ENCODE data around the gene PCDHGC4.

PCDHGC4 gene

DNA sequence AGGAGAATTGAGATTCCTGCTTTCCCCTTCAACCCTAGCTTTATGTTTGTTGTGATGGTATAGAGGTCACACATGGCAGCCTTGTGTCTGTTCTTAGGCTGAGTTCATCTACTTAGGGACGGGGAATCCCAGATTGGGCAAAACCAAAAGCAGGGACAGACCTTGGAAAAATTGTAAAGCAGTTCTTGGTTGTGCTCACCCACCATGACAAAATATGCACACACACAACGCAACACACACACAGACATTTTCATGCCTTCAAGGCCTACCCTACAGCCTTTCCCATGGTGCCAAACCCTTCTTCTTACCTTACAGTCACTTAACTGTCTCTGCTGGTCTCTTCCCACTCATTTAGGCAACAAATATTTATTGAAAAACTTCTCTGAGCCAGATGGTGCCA lies 18.9 kb downstream of the PCDHGC4 start:
- TF ChIP-seq, protein P1, sequence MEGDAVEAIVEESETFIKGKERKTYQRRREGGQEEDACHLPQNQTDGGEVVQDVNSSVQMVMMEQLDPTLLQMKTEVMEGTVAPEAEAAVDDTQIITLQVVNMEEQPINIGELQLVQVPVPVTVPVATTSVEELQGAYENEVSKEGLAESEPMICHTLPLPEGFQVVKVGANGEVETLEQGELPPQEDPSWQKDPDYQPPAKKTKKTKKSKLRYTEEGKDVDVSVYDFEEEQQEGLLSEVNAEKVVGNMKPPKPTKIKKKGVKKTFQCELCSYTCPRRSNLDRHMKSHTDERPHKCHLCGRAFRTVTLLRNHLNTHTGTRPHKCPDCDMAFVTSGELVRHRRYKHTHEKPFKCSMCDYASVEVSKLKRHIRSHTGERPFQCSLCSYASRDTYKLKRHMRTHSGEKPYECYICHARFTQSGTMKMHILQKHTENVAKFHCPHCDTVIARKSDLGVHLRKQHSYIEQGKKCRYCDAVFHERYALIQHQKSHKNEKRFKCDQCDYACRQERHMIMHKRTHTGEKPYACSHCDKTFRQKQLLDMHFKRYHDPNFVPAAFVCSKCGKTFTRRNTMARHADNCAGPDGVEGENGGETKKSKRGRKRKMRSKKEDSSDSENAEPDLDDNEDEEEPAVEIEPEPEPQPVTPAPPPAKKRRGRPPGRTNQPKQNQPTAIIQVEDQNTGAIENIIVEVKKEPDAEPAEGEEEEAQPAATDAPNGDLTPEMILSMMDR (IDR thresholded peaks at IDR 0.05): no peak

GRCh38 chr5:141504216-141504615 lies 19.4 kb downstream of the PCDHGC4 start:
- TF ChIP-seq, protein P1 (IDR thresholded peaks at IDR 0.05): no peak

DNA sequence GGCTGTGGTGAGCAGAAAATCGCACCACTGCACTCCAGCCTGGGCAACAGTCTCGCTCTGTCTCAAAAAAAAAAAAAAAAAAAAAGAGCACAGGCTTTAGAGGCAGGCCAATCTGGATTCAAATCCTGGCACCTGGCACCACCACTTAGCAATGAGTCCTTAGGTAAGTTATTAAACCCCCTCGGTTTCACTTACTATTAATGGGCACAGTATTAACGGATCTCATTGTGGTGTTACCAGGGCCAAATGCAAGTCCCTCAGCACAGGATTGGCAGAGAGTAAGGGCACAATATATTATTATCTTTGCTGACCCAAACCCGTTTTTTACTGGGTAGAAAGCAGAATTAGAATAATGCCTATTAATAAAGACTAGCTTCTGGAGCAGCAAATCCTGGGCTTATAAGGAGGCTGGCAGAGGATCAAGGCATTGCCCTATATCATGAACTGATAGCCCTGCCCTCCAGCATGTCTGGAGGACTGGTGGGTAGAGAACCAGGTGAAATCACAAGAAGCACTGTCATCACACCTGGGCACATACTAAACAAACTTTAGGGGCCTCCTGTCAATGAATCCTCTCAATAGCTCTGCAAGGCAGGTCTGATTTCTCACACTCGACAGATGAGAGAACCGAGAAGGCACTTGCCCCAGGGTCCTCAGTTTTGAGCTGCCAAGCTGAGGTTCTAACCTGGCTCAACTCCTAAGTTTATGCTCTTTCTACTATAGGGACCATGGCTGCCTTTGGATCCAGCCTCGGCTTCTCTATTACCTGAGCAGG lies 21.7 kb downstream of the PCDHGC4 start:
- TF ChIP-seq, protein P1 (IDR thresholded peaks at IDR 0.05): no peak

- TF ChIP-seq, protein P1 (IDR thresholded peaks at IDR 0.05): no peak
Measured at GRCh38 chr5:141507387-141508091, 22.7 kb downstream of the PCDHGC4 start.

GRCh38 chr5:141508440-141508797 lies 23.6 kb downstream of the PCDHGC4 start:
- TF ChIP-seq, protein P1 (IDR thresholded peaks at IDR 0.05): no peak

DNA sequence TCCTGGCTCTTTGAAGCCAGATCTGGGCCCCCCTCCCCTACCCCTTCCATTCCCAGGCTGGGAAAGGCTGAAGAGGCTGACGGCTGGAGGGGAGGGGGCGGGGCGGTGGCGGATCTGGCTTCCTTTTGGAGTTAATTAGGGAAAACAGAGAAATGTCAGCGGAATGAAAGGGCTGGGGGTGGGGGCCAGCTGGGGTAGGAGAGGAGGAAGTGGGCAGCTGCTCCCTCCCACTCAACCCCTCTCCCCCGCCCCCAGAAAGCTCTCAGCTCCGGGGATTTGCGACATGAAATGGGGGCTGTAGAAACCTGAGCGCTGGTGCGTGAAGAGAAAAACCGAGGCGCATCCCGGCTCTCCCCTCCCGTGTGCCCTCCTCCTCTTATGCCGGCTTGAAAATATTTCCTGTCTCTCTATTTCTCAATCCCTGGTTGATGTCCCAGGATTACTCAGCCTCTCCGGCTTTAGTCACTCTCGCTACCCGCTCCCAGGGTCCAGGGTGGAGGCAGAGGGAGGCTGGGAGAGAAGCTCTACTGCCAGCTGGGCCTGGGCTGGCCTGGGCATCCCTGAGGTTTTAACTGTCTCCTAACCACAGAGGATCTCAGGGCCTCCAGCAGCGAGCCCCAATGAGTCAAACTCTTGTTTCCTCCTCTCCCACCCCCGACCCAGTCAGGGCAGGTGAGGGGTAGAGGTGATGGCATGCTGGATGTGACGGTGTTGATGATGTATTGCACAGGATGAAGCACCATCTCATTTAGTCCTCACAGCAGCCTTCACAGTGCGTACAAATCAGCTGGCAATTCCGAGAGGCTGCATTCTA lies 24.2 kb downstream of the PCDHGC4 start:
- TF ChIP-seq, protein P1 (IDR thresholded peaks at IDR 0.05): no peak

DNA sequence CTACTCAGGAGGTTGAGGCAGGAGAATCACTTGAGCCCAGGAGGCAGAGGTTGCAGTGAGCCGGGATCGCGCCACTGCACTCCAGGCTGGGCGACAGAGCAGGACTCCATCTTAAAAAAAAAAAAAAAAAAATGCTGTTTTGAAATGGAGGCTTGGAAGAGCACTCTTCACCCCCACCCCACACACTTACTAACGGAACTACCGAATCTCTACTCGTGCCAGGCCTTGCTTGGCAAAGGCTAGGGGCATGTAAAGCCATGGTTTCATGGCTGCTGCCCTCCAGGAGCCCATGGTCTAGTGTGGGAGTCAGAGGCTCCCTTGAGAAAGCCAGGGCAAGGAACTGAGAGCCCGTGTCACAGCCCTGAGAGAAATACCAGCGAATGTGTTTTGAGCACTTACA lies 25.3 kb downstream of the PCDHGC4 start:
- TF ChIP-seq, protein P1 (IDR thresholded peaks at IDR 0.05): no peak

All from LNCAP (cell line).